Measurements from ENCODE around the gene SMARCB1.

Gene SMARCB1

GRCh38 chr22:23804781-23805291 is 18.1 kb downstream of the SMARCB1 start:
- no peaks in the 10 kb centered on the region for H3K9me2 ChIP-seq (ENCODE audit: low read depth, low read length)
- H3K9me3 ChIP-seq (ENCODE audit: low read length) = no peaks in the 10 kb centered on the region
- peaks cover 28% of the 10 kb centered on the region for H3K79me2 ChIP-seq (ENCODE audit: insufficient read depth, low read length)
- TF ChIP-seq EZH2 (IDR thresholded peaks at IDR 0.05; ENCODE audit: borderline replicate concordance, low read length) = no peak
- TF ChIP-seq, protein P1, sequence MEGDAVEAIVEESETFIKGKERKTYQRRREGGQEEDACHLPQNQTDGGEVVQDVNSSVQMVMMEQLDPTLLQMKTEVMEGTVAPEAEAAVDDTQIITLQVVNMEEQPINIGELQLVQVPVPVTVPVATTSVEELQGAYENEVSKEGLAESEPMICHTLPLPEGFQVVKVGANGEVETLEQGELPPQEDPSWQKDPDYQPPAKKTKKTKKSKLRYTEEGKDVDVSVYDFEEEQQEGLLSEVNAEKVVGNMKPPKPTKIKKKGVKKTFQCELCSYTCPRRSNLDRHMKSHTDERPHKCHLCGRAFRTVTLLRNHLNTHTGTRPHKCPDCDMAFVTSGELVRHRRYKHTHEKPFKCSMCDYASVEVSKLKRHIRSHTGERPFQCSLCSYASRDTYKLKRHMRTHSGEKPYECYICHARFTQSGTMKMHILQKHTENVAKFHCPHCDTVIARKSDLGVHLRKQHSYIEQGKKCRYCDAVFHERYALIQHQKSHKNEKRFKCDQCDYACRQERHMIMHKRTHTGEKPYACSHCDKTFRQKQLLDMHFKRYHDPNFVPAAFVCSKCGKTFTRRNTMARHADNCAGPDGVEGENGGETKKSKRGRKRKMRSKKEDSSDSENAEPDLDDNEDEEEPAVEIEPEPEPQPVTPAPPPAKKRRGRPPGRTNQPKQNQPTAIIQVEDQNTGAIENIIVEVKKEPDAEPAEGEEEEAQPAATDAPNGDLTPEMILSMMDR (IDR thresholded peaks at IDR 0.05; ENCODE audit: low read length) = no peak; the same call in 1 of the 2 replicates
- H3K27ac ChIP-seq (ENCODE audit: low read depth, low read length, poor library complexity, severe bottlenecking) = peak overlapping the region; percentile 98
- H4K20me1 ChIP-seq (ENCODE audit: insufficient read depth, low read length) = no peaks in the 10 kb centered on the region
- H3K9ac ChIP-seq (ENCODE audit: low read length) = peak overlapping the region; percentile 90
- H3F3A ChIP-seq (ENCODE audit: insufficient read depth, low read length) = peaks cover 8% of the 10 kb centered on the region; the same call in 1 of the 2 replicates
- peaks cover 55% of the 10 kb centered on the region; the same call in 1 of the 2 replicates for H3K36me3 ChIP-seq (ENCODE audit: insufficient read depth, low read length)
- H2AFZ ChIP-seq (ENCODE audit: low read length) = no peak overlapping the region
- peak overlapping the region; percentile 97 for H3K4me2 ChIP-seq (ENCODE audit: low read length)
- H3K4me3 ChIP-seq (ENCODE audit: low read depth, low read length, poor library complexity, severe bottlenecking) = peak overlapping the region; percentile 75
- no peaks in the 10 kb centered on the region for H3K27me3 ChIP-seq (ENCODE audit: insufficient read depth, low read length)
- H3K4me1 ChIP-seq (ENCODE audit: insufficient read depth, low read length, severe bottlenecking) = peaks cover 76% of the 10 kb centered on the region

DNA sequence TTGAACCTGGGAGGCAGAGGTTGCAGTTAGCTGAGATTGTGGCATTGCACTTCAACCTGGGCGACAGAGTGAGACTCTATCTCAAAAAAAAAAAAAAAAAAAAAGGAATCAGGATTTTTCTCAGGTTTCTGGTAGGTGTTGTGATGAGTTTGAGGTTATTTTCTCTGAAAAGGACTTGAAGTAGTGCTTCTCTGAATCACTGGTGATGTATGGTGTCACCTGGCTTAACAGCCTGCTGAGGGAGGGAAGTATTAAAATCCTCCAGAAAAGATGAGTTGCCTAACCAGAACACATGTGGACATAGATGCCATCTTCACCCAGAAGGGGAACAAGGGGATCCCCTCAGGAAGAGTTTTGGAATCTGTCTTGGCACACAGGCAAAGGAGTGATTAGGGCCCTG is 20.1 kb downstream of the SMARCB1 start:
- Histone ChIP-seq H3K79me2 (ENCODE audit: insufficient read depth, low read length) (peaks cover 38% of the 10 kb centered on the region), H3K4me3 (ENCODE audit: low read depth, low read length, poor library complexity, severe bottlenecking) (peak overlapping the region; percentile 75), H3K4me1 (ENCODE audit: insufficient read depth, low read length, severe bottlenecking) (peaks cover 56% of the 10 kb centered on the region), H3K4me2 (ENCODE audit: low read length) (peak overlapping the region; percentile 97; the same call in 1 of the 2 replicates), H3K27ac (ENCODE audit: low read depth, low read length, poor library complexity, severe bottlenecking) (peak overlapping the region; percentile 98), H3K36me3 (ENCODE audit: insufficient read depth, low read length) (peaks cover 62% of the 10 kb centered on the region), H3K9ac (ENCODE audit: low read length) (peak overlapping the region; percentile 34; the same call in 1 of the 2 replicates), H3K27me3 (ENCODE audit: insufficient read depth, low read length) (no peaks in the 10 kb centered on the region), H3F3A (ENCODE audit: insufficient read depth, low read length) (no peaks in the 10 kb centered on the region), H3K9me3 (ENCODE audit: low read length) (no peaks in the 10 kb centered on the region), H2AFZ (ENCODE audit: low read length) (no peak overlapping the region), H4K20me1 (ENCODE audit: insufficient read depth, low read length) (no peaks in the 10 kb centered on the region), H3K9me2 (ENCODE audit: low read depth, low read length) (no peaks in the 10 kb centered on the region)
- TF ChIP-seq, protein P1 (IDR thresholded peaks at IDR 0.05; ENCODE audit: low read length) = no peak
- no peak for TF ChIP-seq EZH2 (IDR thresholded peaks at IDR 0.05; ENCODE audit: borderline replicate concordance, low read length)

GRCh38 chr22:23812378-23812777 is 25.6 kb downstream of the SMARCB1 start:
- no peak overlapping the region for H2AFZ ChIP-seq (ENCODE audit: low read length)

More at GRCh38 chr22:23812378-23812777, 25.6 kb downstream of the SMARCB1 start:
- Histone ChIP-seq H3K27ac (ENCODE audit: low read depth, low read length, poor library complexity, severe bottlenecking) (no peak overlapping the region), H3K4me2 (ENCODE audit: low read length) (no peak overlapping the region), H4K20me1 (ENCODE audit: insufficient read depth, low read length) (no peaks in the 10 kb centered on the region), H3F3A (ENCODE audit: insufficient read depth, low read length) (no peaks in the 10 kb centered on the region), H3K9me3 (ENCODE audit: low read length) (no peaks in the 10 kb centered on the region), H3K4me1 (ENCODE audit: insufficient read depth, low read length, severe bottlenecking) (peaks cover under 1% of the 10 kb centered on the region), H3K36me3 (ENCODE audit: insufficient read depth, low read length) (peaks cover 76% of the 10 kb centered on the region), H3K9ac (ENCODE audit: low read length) (no peak overlapping the region), H3K27me3 (ENCODE audit: insufficient read depth, low read length) (no peaks in the 10 kb centered on the region), H3K4me3 (ENCODE audit: low read depth, low read length, poor library complexity, severe bottlenecking) (no peak overlapping the region), H3K9me2 (ENCODE audit: low read depth, low read length) (no peaks in the 10 kb centered on the region), H3K79me2 (ENCODE audit: insufficient read depth, low read length) (peaks cover 32% of the 10 kb centered on the region)
- TF ChIP-seq, protein P1 (IDR thresholded peaks at IDR 0.05; ENCODE audit: low read length) = no peak
- TF ChIP-seq EZH2 (IDR thresholded peaks at IDR 0.05; ENCODE audit: borderline replicate concordance, low read length) = no peak

Data from OCI-LY1 (cell line).